ENCODE measurements around the gene TCF3.

The TCF3 gene

GRCh38 chr19:1661995-1662394 is 9.6 kb upstream of the TCF3 start:
- no peaks in the 10 kb centered on the region for H3K36me3 ChIP-seq (ENCODE audit: insufficient read depth, insufficient read length, low read length)
- TF ChIP-seq ZNF274 (IDR thresholded peaks at IDR 0.05; ENCODE audit: low read depth, low read length) (no peak), YY1 (IDR thresholded peaks at IDR 0.05; ENCODE audit: insufficient read depth, insufficient read length) (no peak), SUZ12 (IDR thresholded peaks at IDR 0.05; ENCODE audit: extremely low read depth, insufficient read depth, insufficient read length) (no peak)
- DNase-seq (ENCODE audit: low read depth, low spot score), result no peak
- no peak overlapping the region for H3K9ac ChIP-seq (ENCODE audit: insufficient read length, low read depth)
- peaks cover 18% of the 10 kb centered on the region for H3K4me1 ChIP-seq (ENCODE audit: insufficient read depth, insufficient read length)
- no peaks in the 10 kb centered on the region for H3K27me3 ChIP-seq (ENCODE audit: insufficient read depth, insufficient read length)
- H3K9me3 ChIP-seq (ENCODE audit: insufficient read depth, low read length), result no peaks in the 10 kb centered on the region
- H3K4me3 ChIP-seq (ENCODE audit: insufficient read length, low read depth), result no peak overlapping the region

- DNase-seq (ENCODE audit: low read depth, low spot score), result no peak
- no peaks in the 10 kb centered on the region for H3K27me3 ChIP-seq (ENCODE audit: insufficient read depth, insufficient read length)
- no peaks in the 10 kb centered on the region for H3K36me3 ChIP-seq (ENCODE audit: insufficient read depth, insufficient read length, low read length)
- peaks cover 18% of the 10 kb centered on the region for H3K4me1 ChIP-seq (ENCODE audit: insufficient read depth, insufficient read length)
- no peak overlapping the region for H3K9ac ChIP-seq (ENCODE audit: insufficient read length, low read depth)
- TF ChIP-seq YY1 (IDR thresholded peaks at IDR 0.05; ENCODE audit: insufficient read depth, insufficient read length), result no peak
- no peak for TF ChIP-seq ZNF274 (IDR thresholded peaks at IDR 0.05; ENCODE audit: low read depth, low read length)
- no peak for TF ChIP-seq SUZ12 (IDR thresholded peaks at IDR 0.05; ENCODE audit: extremely low read depth, insufficient read depth, insufficient read length)
- no peak overlapping the region for H3K4me3 ChIP-seq (ENCODE audit: insufficient read length, low read depth)
- no peaks in the 10 kb centered on the region for H3K9me3 ChIP-seq (ENCODE audit: insufficient read depth, low read length)
Observed at GRCh38 chr19:1659084-1659427, 6.6 kb upstream of the TCF3 start.

GRCh38 chr19:1658150-1659083 is 6.0 kb upstream of the TCF3 start:
- no peaks in the 10 kb centered on the region for H3K36me3 ChIP-seq (ENCODE audit: insufficient read depth, insufficient read length, low read length)
- no peaks in the 10 kb centered on the region for H3K27me3 ChIP-seq (ENCODE audit: insufficient read depth, insufficient read length)
- no peak for TF ChIP-seq ZNF274 (IDR thresholded peaks at IDR 0.05; ENCODE audit: low read depth, low read length)
- no peak for TF ChIP-seq SUZ12 (IDR thresholded peaks at IDR 0.05; ENCODE audit: extremely low read depth, insufficient read depth, insufficient read length)
- no peak for TF ChIP-seq YY1 (IDR thresholded peaks at IDR 0.05; ENCODE audit: insufficient read depth, insufficient read length)
- DNase-seq (ENCODE audit: low read depth, low spot score), result no peak
- H3K9me3 ChIP-seq (ENCODE audit: insufficient read depth, low read length), result no peaks in the 10 kb centered on the region
- no peak overlapping the region for H3K4me3 ChIP-seq (ENCODE audit: insufficient read length, low read depth)
- H3K9ac ChIP-seq (ENCODE audit: insufficient read length, low read depth), result no peak overlapping the region
- H3K4me1 ChIP-seq (ENCODE audit: insufficient read depth, insufficient read length), result peaks cover 18% of the 10 kb centered on the region

GRCh38 chr19:1657746-1658145 is 5.3 kb upstream of the TCF3 start:
- Histone ChIP-seq H3K4me1 (ENCODE audit: insufficient read depth, insufficient read length) (peaks cover 18% of the 10 kb centered on the region), H3K9me3 (ENCODE audit: insufficient read depth, low read length) (no peaks in the 10 kb centered on the region), H3K36me3 (ENCODE audit: insufficient read depth, insufficient read length, low read length) (no peaks in the 10 kb centered on the region), H3K9ac (ENCODE audit: insufficient read length, low read depth) (no peak overlapping the region), H3K27me3 (ENCODE audit: insufficient read depth, insufficient read length) (no peaks in the 10 kb centered on the region), H3K4me3 (ENCODE audit: insufficient read length, low read depth) (no peak overlapping the region)
- DNase-seq (ENCODE audit: low read depth, low spot score), result no peak
- no peak for TF ChIP-seq YY1 (IDR thresholded peaks at IDR 0.05; ENCODE audit: insufficient read depth, insufficient read length)
- TF ChIP-seq SUZ12 (IDR thresholded peaks at IDR 0.05; ENCODE audit: extremely low read depth, insufficient read depth, insufficient read length), result no peak
- no peak for TF ChIP-seq ZNF274 (IDR thresholded peaks at IDR 0.05; ENCODE audit: low read depth, low read length)

- Histone ChIP-seq H3K4me1 (ENCODE audit: insufficient read depth, insufficient read length) (peaks cover 18% of the 10 kb centered on the region), H3K4me3 (ENCODE audit: insufficient read length, low read depth) (no peak overlapping the region), H3K9me3 (ENCODE audit: insufficient read depth, low read length) (no peaks in the 10 kb centered on the region), H3K36me3 (ENCODE audit: insufficient read depth, insufficient read length, low read length) (no peaks in the 10 kb centered on the region), H3K9ac (ENCODE audit: insufficient read length, low read depth) (peak overlapping the region; percentile 23), H3K27me3 (ENCODE audit: insufficient read depth, insufficient read length) (no peaks in the 10 kb centered on the region)
- no peak for DNase-seq (ENCODE audit: low read depth, low spot score)
- TF ChIP-seq SUZ12 (IDR thresholded peaks at IDR 0.05; ENCODE audit: extremely low read depth, insufficient read depth, insufficient read length), result no peak
- TF ChIP-seq YY1 (IDR thresholded peaks at IDR 0.05; ENCODE audit: insufficient read depth, insufficient read length), result no peak
- no peak for TF ChIP-seq ZNF274 (IDR thresholded peaks at IDR 0.05; ENCODE audit: low read depth, low read length)
Observed at GRCh38 chr19:1656988-1657536, 4.6 kb upstream of the TCF3 start.

GRCh38 chr19:1655987-1656608 is 3.7 kb upstream of the TCF3 start:
- Histone ChIP-seq H3K9ac (ENCODE audit: insufficient read length, low read depth) (no peak overlapping the region), H3K27me3 (ENCODE audit: insufficient read depth, insufficient read length) (no peaks in the 10 kb centered on the region), H3K4me3 (ENCODE audit: insufficient read length, low read depth) (no peak overlapping the region), H3K4me1 (ENCODE audit: insufficient read depth, insufficient read length) (peaks cover 18% of the 10 kb centered on the region), H3K36me3 (ENCODE audit: insufficient read depth, insufficient read length, low read length) (no peaks in the 10 kb centered on the region), H3K9me3 (ENCODE audit: insufficient read depth, low read length) (no peaks in the 10 kb centered on the region)
- TF ChIP-seq ZNF274 (IDR thresholded peaks at IDR 0.05; ENCODE audit: low read depth, low read length) (no peak), SUZ12 (IDR thresholded peaks at IDR 0.05; ENCODE audit: extremely low read depth, insufficient read depth, insufficient read length) (no peak), YY1 (IDR thresholded peaks at IDR 0.05; ENCODE audit: insufficient read depth, insufficient read length) (no peak)
- DNase-seq (ENCODE audit: low read depth, low spot score), result no peak
